Keratinocyte (primary cell): ENCODE measurements around the gene RRP12. TPM values are rescaled to one million over a fixed set of nuclear protein-coding genes. Genes with fewer than 3 reads are reported as not detected.

Experiments used
- DNase-seq: peaks from one replicate; pipeline ENCODE4 v3.0.0-alpha.2; 2011; ENCODE audit warnings: low read depth, missing footprints, low spot score
- FAIRE-seq: peaks from 2 replicates; lab custom pipeline; 2011; peaks lifted over from hg19 to GRCh38; lab: Jason Lieb, UNC
- H2AFZ ChIP-seq: 2 replicates; pipeline ENCODE4 v1.6.0; 2012; ENCODE audit warnings: low read length, control low read depth, inconsistent platforms; ENCODE audit not compliant: control insufficient read depth
- H3K27ac ChIP-seq: 2 replicates; pipeline ENCODE4 v1.5.1; 2011; ENCODE audit warnings: low read length; ENCODE audit not compliant: control insufficient read depth, insufficient read depth
- H3K27me3 ChIP-seq: 3 replicates; pipeline ENCODE4 v1.6.0; 2011; ENCODE audit warnings: low read length; ENCODE audit not compliant: control insufficient read depth, insufficient read depth; ENCODE audit errors: extremely low read depth
- H3K36me3 ChIP-seq, 2 experiments: 2 replicates in 1 of 2; 3 replicates in 1 of 2; pipeline ENCODE4 v1.5.1; 2011; ENCODE audit warnings: low read length in 2 of 2, mild to moderate bottlenecking in 1 of 2; ENCODE audit not compliant: control insufficient read depth in 2 of 2, insufficient read depth in 2 of 2; ENCODE audit errors: extremely low read depth in 1 of 2
- H3K4me1 ChIP-seq: 3 replicates; pipeline ENCODE4 v1.5.1; 2011; ENCODE audit warnings: low read length; ENCODE audit not compliant: control insufficient read depth, insufficient read depth; ENCODE audit errors: extremely low read depth
- H3K4me2 ChIP-seq: 3 replicates; pipeline ENCODE4 v1.6.0; 2011; ENCODE audit warnings: low read depth, low read length; ENCODE audit not compliant: control insufficient read depth, insufficient read depth; ENCODE audit errors: extremely low read depth
- H3K4me3 ChIP-seq, 3 experiments: fragments of 200-600 bp in 1 of 3; sonication (generic) in 1 of 3; 2 replicates in 2 of 3; 3 replicates in 1 of 3; pipeline ENCODE4 v1.5.1; 2011 to 2016; ENCODE audit warnings: low read length in 3 of 3, mild to moderate bottlenecking in 3 of 3, control low read depth in 2 of 3, inconsistent platforms in 1 of 3, low read depth in 1 of 3, mixed read lengths in 1 of 3, mixed run types in 1 of 3, moderate library complexity in 1 of 3; ENCODE audit not compliant: control insufficient read depth in 2 of 3, insufficient read depth in 2 of 3; ENCODE audit errors: extremely low read depth in 1 of 3
- H3K79me2 ChIP-seq: 2 replicates; pipeline ENCODE4 v1.6.0; 2012; ENCODE audit warnings: low read length; ENCODE audit not compliant: control insufficient read depth, insufficient read depth
- H3K9ac ChIP-seq: 3 replicates; pipeline ENCODE4 v1.6.0; 2011; ENCODE audit warnings: low read length; ENCODE audit not compliant: control insufficient read depth, insufficient read depth; ENCODE audit errors: extremely low read depth
- H3K9me1 ChIP-seq: 3 replicates; pipeline ENCODE4 v1.6.0; 2011; ENCODE audit warnings: low read length; ENCODE audit not compliant: control insufficient read depth, insufficient read depth; ENCODE audit errors: extremely low read depth
- H3K9me3 ChIP-seq: 2 replicates; pipeline ENCODE4 v1.5.1; 2012; ENCODE audit warnings: low read depth, low read length; ENCODE audit not compliant: control insufficient read depth
- H4K20me1 ChIP-seq: 3 replicates; pipeline ENCODE4 v1.6.0; 2011; ENCODE audit warnings: low read length; ENCODE audit not compliant: control insufficient read depth, insufficient read depth; ENCODE audit errors: extremely low read depth
- EZH2 ChIP-seq: IDR thresholded peaks from one replicate; pipeline ENCODE4 v1.6.1; 2012; ENCODE audit warnings: inconsistent platforms, mild to moderate bottlenecking, low read length, moderate library complexity
- dilution Hi-C: fragments of 300-500 bp; cut with MboI; formaldehyde crosslinking; loops from one replicate; pipeline ENCODE4 v1.7.0; 2020; ENCODE audit warnings: low sequenced_read_pairs; ENCODE audit not compliant: extremely low pct_ligation_motif_present
- polyA plus RNA-seq, 5 experiments: library from polyadenylated mRNA; depleted of rRNA in 3 of 5; stranded (reverse) in 3 of 5; stranded (forward) in 1 of 5; unstranded in 1 of 5; fragments of >200 nt; gene quantifications; 1 replicate in 1 of 5; 2 replicates in 3 of 5; 3 replicates in 1 of 5; pipeline versions ENCODE4 v1.2.1 to v1.2.3, GENCODE V29; 2011 to 2012; ENCODE audit warnings: missing spikeins in 2 of 5, low read depth in 1 of 5, low replicate concordance in 1 of 5
- TF ChIP-seq, protein P1 (sequence below), 3 experiments: IDR thresholded peaks in 1 of 3; conservative IDR thresholded peaks in 1 of 3; optimal IDR thresholded peaks in 1 of 3; 2 replicates in 2 of 3; 3 replicates in 1 of 3; pipeline versions ENCODE3 to v1.5.1; 2011; ENCODE audit warnings: low read length in 3 of 3, mild to moderate bottlenecking in 3 of 3, moderate library complexity in 2 of 3, control low read depth in 1 of 3, inconsistent platforms in 1 of 3; ENCODE audit not compliant: insufficient read depth in 2 of 3; ENCODE audit errors: extremely low read depth in 1 of 3

The RRP12 gene
- polyA plus RNA-seq, 1 donor (not counting 4 experiments of a cell fraction or from before 2014, with no cell fraction given), result 14.8 TPM

DNA sequence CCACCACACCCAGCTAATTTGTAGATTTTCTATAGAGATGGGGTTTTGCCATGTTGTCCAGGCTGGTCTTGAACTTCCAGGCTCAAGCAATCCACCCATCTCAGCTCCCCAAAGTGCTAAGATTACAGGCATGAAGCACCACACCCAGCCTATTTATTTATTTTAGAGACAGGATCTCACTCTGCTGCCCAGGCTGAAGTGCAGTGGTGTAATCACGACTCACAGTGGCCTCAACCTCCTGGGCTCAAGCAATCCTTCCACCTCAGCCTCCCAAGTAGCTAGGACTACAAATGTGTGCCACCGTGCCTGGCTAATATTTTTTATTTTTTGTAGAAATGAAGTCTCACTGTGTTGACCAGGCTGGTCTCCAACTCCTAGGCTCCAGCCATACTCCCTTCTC lies 59.7 kb downstream of the RRP12 start:
- Histone ChIP-seq H4K20me1 (no peaks in the 10 kb centered on the region), H3K9me1 (no peaks in the 10 kb centered on the region), H3K4me2 (no peak overlapping the region), H2AFZ (no peak overlapping the region), H3K79me2 (no peaks in the 10 kb centered on the region), H3K4me1 (peaks cover 11% of the 10 kb centered on the region), H3K9ac (no peak overlapping the region), H3K9me3 (no peaks in the 10 kb centered on the region), H3K27ac (no peak overlapping the region), H3K27me3 (no peaks in the 10 kb centered on the region), H3K4me3 (no peak overlapping the region), H3K36me3 (no peaks in the 10 kb centered on the region)
- TF ChIP-seq, protein P1, sequence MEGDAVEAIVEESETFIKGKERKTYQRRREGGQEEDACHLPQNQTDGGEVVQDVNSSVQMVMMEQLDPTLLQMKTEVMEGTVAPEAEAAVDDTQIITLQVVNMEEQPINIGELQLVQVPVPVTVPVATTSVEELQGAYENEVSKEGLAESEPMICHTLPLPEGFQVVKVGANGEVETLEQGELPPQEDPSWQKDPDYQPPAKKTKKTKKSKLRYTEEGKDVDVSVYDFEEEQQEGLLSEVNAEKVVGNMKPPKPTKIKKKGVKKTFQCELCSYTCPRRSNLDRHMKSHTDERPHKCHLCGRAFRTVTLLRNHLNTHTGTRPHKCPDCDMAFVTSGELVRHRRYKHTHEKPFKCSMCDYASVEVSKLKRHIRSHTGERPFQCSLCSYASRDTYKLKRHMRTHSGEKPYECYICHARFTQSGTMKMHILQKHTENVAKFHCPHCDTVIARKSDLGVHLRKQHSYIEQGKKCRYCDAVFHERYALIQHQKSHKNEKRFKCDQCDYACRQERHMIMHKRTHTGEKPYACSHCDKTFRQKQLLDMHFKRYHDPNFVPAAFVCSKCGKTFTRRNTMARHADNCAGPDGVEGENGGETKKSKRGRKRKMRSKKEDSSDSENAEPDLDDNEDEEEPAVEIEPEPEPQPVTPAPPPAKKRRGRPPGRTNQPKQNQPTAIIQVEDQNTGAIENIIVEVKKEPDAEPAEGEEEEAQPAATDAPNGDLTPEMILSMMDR (optimal IDR thresholded peaks at IDR 0.05 in 1 of 3, IDR thresholded peaks at IDR 0.05 in 1 of 3, conservative IDR thresholded peaks at IDR 0.05 in 1 of 3; ENCODE audit: extremely low read depth in 1 of 3, insufficient read depth in 2 of 3, low read length in 3 of 3), result no peak
- no peak for TF ChIP-seq EZH2
- dilution Hi-C loops, result no loop called here
- DNase-seq, result no peak
- no peak for FAIRE-seq

DNA sequence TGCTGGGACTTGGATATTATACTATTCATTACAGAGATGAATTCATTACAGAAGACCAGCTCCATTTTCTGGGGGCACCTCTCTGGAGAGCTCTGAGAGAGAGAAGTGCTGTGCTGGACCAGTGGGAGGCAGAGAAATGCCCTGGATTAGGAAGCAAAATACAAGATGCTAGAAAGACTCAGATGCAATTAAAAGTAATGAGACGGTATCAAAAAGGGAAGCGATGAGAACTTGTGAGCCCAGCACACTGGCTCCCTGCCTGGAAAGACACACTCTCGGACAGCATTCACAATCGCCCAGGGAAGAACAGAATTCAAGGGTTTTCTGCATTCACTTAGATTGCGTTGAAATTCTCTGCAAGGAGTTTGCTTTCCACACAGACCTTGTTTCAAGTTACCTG lies 63.1 kb downstream of the RRP12 start:
- Histone ChIP-seq H3K9me3 (no peaks in the 10 kb centered on the region), H3K4me1 (peaks cover 19% of the 10 kb centered on the region), H4K20me1 (no peaks in the 10 kb centered on the region), H3K36me3 (no peaks in the 10 kb centered on the region), H3K4me3 (no peak overlapping the region), H3K4me2 (no peak overlapping the region), H3K9ac (no peak overlapping the region), H3K27me3 (no peaks in the 10 kb centered on the region), H3K9me1 (no peaks in the 10 kb centered on the region), H3K79me2 (peaks cover 8% of the 10 kb centered on the region), H3K27ac (no peak overlapping the region), H2AFZ (no peak overlapping the region)
- FAIRE-seq (no peak), DNase-seq (no peak)
- dilution Hi-C loops, result no loop called here
- TF ChIP-seq EZH2, result no peak
- TF ChIP-seq, protein P1 (optimal IDR thresholded peaks at IDR 0.05 in 1 of 3, IDR thresholded peaks at IDR 0.05 in 1 of 3, conservative IDR thresholded peaks at IDR 0.05 in 1 of 3; ENCODE audit: extremely low read depth in 1 of 3, insufficient read depth in 2 of 3, low read length in 3 of 3), result no peak
